ENCODE data around the gene PRDM2.

GRCh38 chr1:13730751-13731482 is 30.9 kb downstream of the PRDM2 start:
- TF ChIP-seq EP300 (IDR thresholded peaks at IDR 0.05) (no peak), CTCF (IDR thresholded peaks at IDR 0.05) (no peak)

Data from ovary (tissue), 3 donors.